ENCODE results near the gene GALR3. TPM values are rescaled to one million over a fixed set of nuclear protein-coding genes. Genes with fewer than 3 reads are reported as not detected.

Gene GALR3
- total and polyA plus RNA-seq, 10 donors, result not detected

- WGBS, 5 donors, result 86 to 100% (median 97%) methylated on average over 2 of the region's 2 CpGs
- H3K4me1 ChIP-seq, result peaks cover 14 to 25% (median 20%) of the 10 kb centered on the region in 6 donors
- H3K27me3 ChIP-seq (replicated peaks in 1 of 7), result peaks cover 0 to 66% (median 20%) of the 10 kb centered on the region in 7 donors
- intact Hi-C loops (cut with DNase I; ENCODE audit: low total_unique reads), result loop anchor here (10.0 kb wide), 1 partner anchor 153 kb away; no protein-coding TSS in a partner anchor
- H3K4me3 ChIP-seq, result no peak overlapping the region
- no peak overlapping the region for H3K27ac ChIP-seq
- no peaks in the 10 kb centered on the region for H3K9me3 ChIP-seq
- H3K36me3 ChIP-seq, result no peaks in the 10 kb centered on the region
- DNase-seq, result no peak
- TF ChIP-seq POLR2AphosphoS5 (IDR thresholded peaks at IDR 0.05), result no peak
- no peak for TF ChIP-seq CTCF (IDR thresholded peaks at IDR 0.05 in 8 of 11, conservative IDR thresholded peaks at IDR 0.05 in 3 of 11)
- no peak for TF ChIP-seq POLR2A (IDR thresholded peaks at IDR 0.05)
Measured at GRCh38 chr22:37811867-37812266, 11.3 kb upstream of the GALR3 start.

- 92 to 97% (median 94%) methylated on average over 24 to 27 of the region's 27 CpGs for WGBS, 5 donors
- Histone ChIP-seq H3K36me3 (no peaks in the 10 kb centered on the region), H3K4me1 (peaks cover 12 to 25% (median 18%) of the 10 kb centered on the region in 6 donors), H3K27ac (no peak overlapping the region), H3K27me3 (replicated peaks in 1 of 7) (peaks cover 0 to 62% (median 18%) of the 10 kb centered on the region in 7 donors), H3K4me3 (no peak overlapping the region), H3K9me3 (no peaks in the 10 kb centered on the region)
- DNase-seq, result no peak
- TF ChIP-seq CTCF (IDR thresholded peaks at IDR 0.05 in 8 of 11, conservative IDR thresholded peaks at IDR 0.05 in 3 of 11) (no peak), POLR2A (IDR thresholded peaks at IDR 0.05) (no peak), POLR2AphosphoS5 (IDR thresholded peaks at IDR 0.05) (no peak)
- intact Hi-C loops (cut with DNase I; ENCODE audit: low total_unique reads), result loop anchor here (10.0 kb wide), 1 partner anchor 152 kb away; no protein-coding TSS in a partner anchor
Measured at GRCh38 chr22:37812869-37813678, 10.1 kb upstream of the GALR3 start.

GRCh38 chr22:37815593-37815992 lies 7.6 kb upstream of the GALR3 start:
- Histone ChIP-seq H3K9me3 (no peaks in the 10 kb centered on the region), H3K27me3 (replicated peaks in 1 of 7) (peaks cover 0 to 62% (median 11%) of the 10 kb centered on the region in 7 donors), H3K4me1 (peaks cover 19 to 31% (median 22%) of the 10 kb centered on the region in 6 donors), H3K4me3 (no peak overlapping the region), H3K27ac (no peak overlapping the region), H3K36me3 (no peaks in the 10 kb centered on the region)
- intact Hi-C loops (cut with DNase I; ENCODE audit: low total_unique reads), result loop anchor here (10.0 kb wide), 1 partner anchor 149 kb away; no protein-coding TSS in a partner anchor
- TF ChIP-seq POLR2AphosphoS5 (IDR thresholded peaks at IDR 0.05), result no peak
- no peak for TF ChIP-seq CTCF (IDR thresholded peaks at IDR 0.05 in 8 of 11, conservative IDR thresholded peaks at IDR 0.05 in 3 of 11)
- no peak for TF ChIP-seq POLR2A (IDR thresholded peaks at IDR 0.05)
- WGBS, 5 donors, result 91 to 98% (median 93%) methylated on average over 11 to 12 of the region's 12 CpGs
- no peak for DNase-seq

GRCh38 chr22:37816543-37817180 lies 6.5 kb upstream of the GALR3 start:
- Histone ChIP-seq H3K9me3 (no peaks in the 10 kb centered on the region), H3K27ac (no peak overlapping the region), H3K27me3 (replicated peaks in 1 of 7) (peaks cover 0 to 63% (median 11%) of the 10 kb centered on the region in 7 donors), H3K4me3 (no peak overlapping the region), H3K36me3 (no peaks in the 10 kb centered on the region), H3K4me1 (peaks cover 19 to 31% (median 22%) of the 10 kb centered on the region in 6 donors)
- intact Hi-C loops (cut with DNase I; ENCODE audit: low total_unique reads), result loop anchor here (2.0 to 10.0 kb wide), 2 partner anchors 46 to 148 kb away; no protein-coding TSS in a partner anchor
- WGBS, 5 donors, result 91 to 94% (median 93%) methylated on average over 22 to 23 of the region's 23 CpGs
- DNase-seq, result no peak
- TF ChIP-seq CTCF (IDR thresholded peaks at IDR 0.05 in 8 of 11, conservative IDR thresholded peaks at IDR 0.05 in 3 of 11) (no peak), POLR2AphosphoS5 (IDR thresholded peaks at IDR 0.05) (no peak), POLR2A (IDR thresholded peaks at IDR 0.05) (no peak)

All from spleen (tissue), 11 donors.